HepG2 (cell line): ENCODE data around the gene IMPDH2. TPM values are rescaled to one million over a fixed set of nuclear protein-coding genes. Genes with fewer than 3 reads are reported as not detected.

Experiments
- KAT8 ChIP-seq: IDR thresholded peaks from 2 replicates; pipeline ENCODE4 v1.6.1; 2016; ENCODE audit warnings: missing genetic modification reagents, missing compliant biosample characterization
- KLF9 ChIP-seq: IDR thresholded peaks from 2 replicates; pipeline ENCODE4 v1.6.1; 2016; ENCODE audit warnings: low read depth
- POLR2AphosphoS2 ChIP-seq: IDR thresholded peaks from 2 replicates; pipeline ENCODE4 v1.6.1; 2011; ENCODE audit warnings: low read depth, low read length, improper control_type of control experiment
- SNAI1 ChIP-seq: sonication (generic); formaldehyde crosslinking; IDR thresholded peaks from 2 replicates; pipeline ENCODE4 v1.5.0; 2020; ENCODE audit warnings: mild to moderate bottlenecking, missing genetic modification reagents, borderline replicate concordance
- ZBTB7B ChIP-seq: sonication (generic); formaldehyde crosslinking; IDR thresholded peaks from 2 replicates; pipeline ENCODE4 v1.4.0; 2020; ENCODE audit warnings: missing genetic modification reagents
- ZNF143 ChIP-seq: sonication (generic); formaldehyde crosslinking; IDR thresholded peaks from 2 replicates; pipeline ENCODE4 v1.4.0; 2020; ENCODE audit warnings: missing genetic modification reagents
- ZNF17 ChIP-seq: sonication (generic); formaldehyde crosslinking; IDR thresholded peaks from 2 replicates; pipeline ENCODE4 v1.5.0; 2020; ENCODE audit warnings: mild to moderate bottlenecking, missing genetic modification reagents
- ZNF484 ChIP-seq: sonication (generic); formaldehyde crosslinking; IDR thresholded peaks from 2 replicates; pipeline ENCODE4 v1.5.1; 2020; ENCODE audit warnings: mild to moderate bottlenecking, low read depth, missing genetic modification reagents, borderline replicate concordance
- ZNF768 ChIP-seq: sonication (generic); formaldehyde crosslinking; IDR thresholded peaks from 2 replicates; pipeline ENCODE4 v1.4.0; 2020; ENCODE audit warnings: missing genetic modification reagents
- polyA plus RNA-seq, 8 experiments: library from polyadenylated mRNA; depleted of rRNA in 3 of 8; stranded (reverse) in 7 of 8; unstranded in 1 of 8; fragments of >200 nt; fragmentation: Illumina TruSeq in 4 of 8; extraction: Trizol in 4 of 8; gene quantifications; 2 replicates each; pipeline versions ENCODE4 v1.2.1 to v1.2.3, GENCODE V29; 2011 to 2016; ENCODE audit warnings: low read depth in 4 of 8, missing spikeins in 1 of 8, mixed read lengths in 1 of 8; ENCODE audit not compliant: insufficient read depth in 1 of 8
- total RNA-seq, 5 experiments: library from RNA; depleted of rRNA; stranded (reverse); fragments of >200 nt; fragmentation: Illumina TruSeq; extraction: Trizol; gene quantifications; 2 replicates each; pipeline ENCODE4 v1.2.3, GENCODE V29; 2016; ENCODE audit warnings: low read depth in 1 of 5
- TF ChIP-seq, protein P1 (sequence below): sonication (generic); formaldehyde crosslinking; IDR thresholded peaks from 2 replicates; pipeline ENCODE4 v1.4.0; 2020; ENCODE audit warnings: mild to moderate bottlenecking, missing genetic modification reagents
- TF ChIP-seq, protein P2 (sequence below): fragments of 450-650 bp; IDR thresholded peaks from 2 replicates; pipeline ENCODE4 v1.6.1; 2016
- TF ChIP-seq, protein P3 (sequence below): sonication (generic); formaldehyde crosslinking; IDR thresholded peaks from 2 replicates; pipeline ENCODE4 v1.8.1; 2023; ENCODE audit warnings: mild to moderate bottlenecking, moderate library complexity, missing genetic modification reagents
- TF ChIP-seq, protein P4 (sequence below): sonication (generic); formaldehyde crosslinking; IDR thresholded peaks from 2 replicates; pipeline ENCODE4 v1.5.1; 2020; ENCODE audit warnings: mild to moderate bottlenecking, missing genetic modification reagents

IMPDH2 gene
- total and polyA plus RNA-seq, 2 of the 13 experiments (the other 11 are each of a cell fraction or from before 2014, with no cell fraction given) = 248 to 260 TPM

DNA sequence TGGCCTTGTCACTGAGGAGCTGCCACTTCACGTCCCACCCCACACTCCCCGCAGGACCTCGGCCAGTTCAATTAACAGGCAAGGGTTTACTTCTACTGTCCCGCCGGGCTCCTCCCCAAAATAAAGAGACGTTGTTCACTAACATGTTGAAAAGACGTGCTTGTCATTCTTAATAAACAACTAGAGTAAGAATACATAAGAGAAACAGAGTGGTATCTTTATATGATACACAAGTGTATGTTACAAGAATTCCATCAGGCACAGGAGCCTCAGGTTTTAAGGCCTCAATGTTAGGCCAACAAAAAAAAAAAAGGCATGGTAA is 326 bp upstream of the IMPDH2 start (continued):
- TF ChIP-seq, protein P1, sequence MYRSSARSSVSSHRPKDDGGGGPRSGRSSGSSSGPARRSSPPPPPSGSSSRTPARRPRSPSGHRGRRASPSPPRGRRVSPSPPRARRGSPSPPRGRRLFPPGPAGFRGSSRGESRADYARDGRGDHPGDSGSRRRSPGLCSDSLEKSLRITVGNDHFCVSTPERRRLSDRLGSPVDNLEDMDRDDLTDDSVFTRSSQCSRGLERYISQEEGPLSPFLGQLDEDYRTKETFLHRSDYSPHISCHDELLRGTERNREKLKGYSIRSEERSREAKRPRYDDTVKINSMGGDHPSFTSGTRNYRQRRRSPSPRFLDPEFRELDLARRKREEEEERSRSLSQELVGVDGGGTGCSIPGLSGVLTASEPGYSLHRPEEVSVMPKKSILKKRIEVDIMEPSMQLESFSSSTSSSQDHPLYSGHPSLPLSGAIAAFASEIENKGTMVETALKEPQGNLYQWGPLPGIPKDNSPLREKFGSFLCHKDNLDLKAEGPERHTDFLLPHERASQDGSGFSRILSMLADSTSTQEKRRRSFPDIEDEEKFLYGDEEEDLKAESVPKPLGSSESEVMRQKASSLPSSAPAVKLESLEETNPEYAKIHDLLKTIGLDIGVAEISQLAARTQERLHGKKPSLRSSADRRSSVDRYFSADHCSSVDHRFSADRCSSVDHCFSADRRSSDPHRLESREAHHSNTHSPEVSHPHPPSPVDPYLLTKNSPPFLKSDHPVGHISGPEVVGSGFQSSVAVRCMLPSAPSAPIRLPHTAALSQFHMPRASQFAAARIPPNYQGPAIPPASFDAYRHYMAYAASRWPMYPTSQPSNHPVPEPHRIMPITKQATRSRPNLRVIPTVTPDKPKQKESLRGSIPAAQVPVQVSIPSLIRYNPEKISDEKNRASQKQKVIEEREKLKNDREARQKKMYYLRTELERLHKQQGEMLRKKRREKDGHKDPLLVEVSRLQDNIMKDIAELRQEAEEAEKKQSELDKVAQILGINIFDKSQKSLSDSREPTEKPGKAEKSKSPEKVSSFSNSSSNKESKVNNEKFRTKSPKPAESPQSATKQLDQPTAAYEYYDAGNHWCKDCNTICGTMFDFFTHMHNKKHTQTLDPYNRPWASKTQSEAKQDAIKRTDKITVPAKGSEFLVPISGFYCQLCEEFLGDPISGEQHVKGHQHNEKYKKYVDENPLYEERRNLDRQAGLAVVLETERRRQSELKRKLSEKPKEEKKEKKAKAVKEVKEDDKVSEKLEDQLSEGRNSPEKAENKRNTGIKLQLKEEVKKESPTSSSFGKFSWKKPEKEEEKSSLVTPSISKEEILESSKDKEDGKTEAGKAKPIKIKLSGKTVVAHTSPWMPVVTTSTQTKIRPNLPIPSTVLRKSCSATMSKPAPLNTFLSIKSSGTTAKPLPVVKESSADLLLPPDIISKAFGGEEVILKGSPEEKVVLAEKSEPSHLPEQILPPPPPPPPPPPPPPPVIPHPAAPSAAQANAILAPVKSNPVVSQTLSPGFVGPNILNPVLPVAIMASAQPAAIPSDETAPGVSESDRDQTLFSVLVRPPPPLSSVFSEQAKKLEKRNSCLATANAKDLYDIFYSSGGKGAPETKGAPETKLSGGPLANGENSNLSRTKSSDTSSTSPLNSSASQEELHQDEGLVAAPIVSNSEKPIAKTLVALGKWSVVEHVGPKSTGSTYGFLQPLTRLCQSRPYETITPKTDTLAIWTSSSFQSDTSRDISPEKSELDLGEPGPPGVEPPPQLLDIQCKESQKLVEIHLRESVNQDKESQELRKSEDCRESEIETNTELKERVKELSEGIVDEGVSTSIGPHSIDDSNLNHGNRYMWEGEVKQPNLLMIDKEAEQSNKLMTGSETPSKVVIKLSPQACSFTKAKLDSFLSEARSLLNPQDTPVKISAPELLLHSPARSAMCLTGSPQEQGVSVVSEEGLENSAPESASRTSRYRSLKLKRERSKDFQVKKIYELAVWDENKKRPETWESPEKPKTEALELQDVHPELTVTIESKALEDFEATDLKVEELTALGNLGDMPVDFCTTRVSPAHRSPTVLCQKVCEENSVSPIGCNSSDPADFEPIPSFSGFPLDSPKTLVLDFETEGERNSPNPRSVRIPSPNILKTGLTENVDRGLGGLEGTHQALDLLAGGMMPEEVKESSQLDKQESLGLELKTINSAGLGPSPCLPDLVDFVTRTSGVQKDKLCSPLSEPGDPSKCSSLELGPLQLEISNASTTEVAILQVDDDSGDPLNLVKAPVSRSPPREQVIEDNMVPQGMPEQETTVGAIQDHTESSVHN (CRISPR knock-in tag) = no peak
- TF ChIP-seq ZNF768 (CRISPR knock-in tag) (no peak), ZNF17 (no peak), POLR2AphosphoS2 (0 out of 2 replicates have a peak, but pooled peaks have one; percentile 22), SNAI1 (CRISPR knock-in tag) (no peak; the same call in 1 of the 2 replicates), ZBTB7B (no peak), ZNF484 (CRISPR knock-in tag) (no peak), ZNF143 (CRISPR knock-in tag) (no peak), KAT8 (CRISPR knock-in tag) (0 out of 2 replicates have a peak, but pooled peaks have one; percentile 8), KLF9 (CRISPR knock-in tag) (no peak)
- TF ChIP-seq, protein P2, sequence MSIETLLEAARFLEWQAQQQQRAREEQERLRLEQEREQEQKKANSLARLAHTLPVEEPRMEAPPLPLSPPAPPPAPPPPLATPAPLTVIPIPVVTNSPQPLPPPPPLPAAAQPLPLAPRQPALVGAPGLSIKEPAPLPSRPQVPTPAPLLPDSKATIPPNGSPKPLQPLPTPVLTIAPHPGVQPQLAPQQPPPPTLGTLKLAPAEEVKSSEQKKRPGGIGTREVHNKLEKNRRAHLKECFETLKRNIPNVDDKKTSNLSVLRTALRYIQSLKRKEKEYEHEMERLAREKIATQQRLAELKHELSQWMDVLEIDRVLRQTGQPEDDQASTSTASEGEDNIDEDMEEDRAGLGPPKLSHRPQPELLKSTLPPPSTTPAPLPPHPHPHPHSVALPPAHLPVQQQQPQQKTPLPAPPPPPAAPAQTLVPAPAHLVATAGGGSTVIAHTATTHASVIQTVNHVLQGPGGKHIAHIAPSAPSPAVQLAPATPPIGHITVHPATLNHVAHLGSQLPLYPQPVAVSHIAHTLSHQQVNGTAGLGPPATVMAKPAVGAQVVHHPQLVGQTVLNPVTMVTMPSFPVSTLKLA = no peak
- TF ChIP-seq, protein P3, sequence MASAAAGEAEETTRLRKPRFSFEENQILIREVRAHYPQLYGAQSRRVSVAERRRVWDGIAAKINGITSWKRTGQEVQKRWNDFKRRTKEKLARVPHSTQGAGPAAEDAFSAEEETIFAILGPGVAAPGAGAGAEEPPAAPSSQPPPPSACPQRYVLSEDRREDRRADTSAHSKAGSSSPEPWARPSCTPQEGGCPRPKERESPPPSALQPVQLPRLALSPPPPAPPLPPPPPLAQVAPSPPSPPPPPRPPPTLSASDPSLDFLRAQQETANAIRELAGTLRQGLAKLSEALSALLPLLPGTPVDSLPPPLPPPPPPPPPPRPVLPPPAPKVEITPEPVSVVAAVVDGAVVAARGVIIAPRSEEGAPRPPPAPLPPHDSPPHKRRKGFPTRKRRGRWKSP = no peak; the same call in 1 of the 2 replicates
- TF ChIP-seq, protein P4, sequence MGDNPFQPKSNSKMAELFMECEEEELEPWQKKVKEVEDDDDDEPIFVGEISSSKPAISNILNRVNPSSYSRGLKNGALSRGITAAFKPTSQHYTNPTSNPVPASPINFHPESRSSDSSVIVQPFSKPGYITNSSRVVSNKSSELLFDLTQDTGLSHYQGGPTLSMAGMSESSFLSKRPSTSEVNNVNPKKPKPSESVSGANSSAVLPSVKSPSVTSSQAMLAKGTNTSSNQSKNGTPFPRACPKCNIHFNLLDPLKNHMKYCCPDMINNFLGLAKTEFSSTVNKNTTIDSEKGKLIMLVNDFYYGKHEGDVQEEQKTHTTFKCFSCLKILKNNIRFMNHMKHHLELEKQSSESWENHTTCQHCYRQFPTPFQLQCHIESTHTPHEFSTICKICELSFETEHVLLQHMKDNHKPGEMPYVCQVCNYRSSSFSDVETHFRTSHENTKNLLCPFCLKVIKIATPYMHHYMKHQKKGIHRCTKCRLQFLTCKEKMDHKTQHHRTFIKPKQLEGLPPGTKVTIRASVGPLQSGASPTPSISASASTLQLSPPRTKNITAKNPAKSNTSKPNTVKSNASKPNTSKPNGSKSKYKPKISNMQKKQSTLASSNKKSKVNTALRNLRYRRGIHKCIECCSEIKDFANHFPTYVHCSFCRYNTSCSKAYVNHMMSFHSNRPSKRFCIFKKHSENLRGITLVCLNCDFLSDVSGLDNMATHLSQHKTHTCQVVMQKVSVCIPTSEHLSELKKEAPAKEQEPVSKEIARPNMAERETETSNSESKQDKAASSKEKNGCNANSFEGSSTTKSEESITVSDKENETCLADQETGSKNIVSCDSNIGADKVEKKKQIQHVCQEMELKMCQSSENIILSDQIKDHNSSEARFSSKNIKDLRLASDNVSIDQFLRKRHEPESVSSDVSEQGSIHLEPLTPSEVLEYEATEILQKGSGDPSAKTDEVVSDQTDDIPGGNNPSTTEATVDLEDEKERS (CRISPR knock-in tag) = no peak
